GM23338 (cell line): ENCODE data around the gene PPP4R3A. TPM values are rescaled to one million over a fixed set of nuclear protein-coding genes. Genes with fewer than 3 reads are reported as not detected.
"Not testable (repeated sequence)": the region's sequence is repeated elsewhere in the genome, so short reads cannot be mapped to it uniquely, and the experiment has no call there.

Source experiments
- ATAC-seq: fragments of 200-7000 bp; cut with Tn5 transposase; 3 replicates; pipeline ENCODE4 v1.9.1; 2020
- DNase-seq: peaks from one replicate; pipeline ENCODE4 v3.0.0-alpha.2; 2015; ENCODE audit warnings: low spot score
- H2AFZ ChIP-seq: fragments of 200-600 bp; sonication (generic); 2 replicates; pipeline ENCODE4 v1.8.0; 2016; ENCODE audit warnings: antibody characterized with exemption, mild to moderate bottlenecking, moderate library complexity
- H3F3A ChIP-seq: fragments of 200-600 bp; sonication (generic); replicated peaks from 2 replicates; pipeline ENCODE4 v1.8.0; 2017; ENCODE audit warnings: antibody characterized with exemption, mixed run types, low read depth
- H3K27ac ChIP-seq: fragments of 200-600 bp; sonication (generic); 2 replicates; pipeline ENCODE4 v1.6.1; 2016; ENCODE audit warnings: low read depth
- H3K27me3 ChIP-seq: fragments of 200-600 bp; sonication (generic); 2 replicates; pipeline ENCODE4 v1.8.0; 2016; ENCODE audit warnings: mild to moderate bottlenecking, mixed run types, moderate library complexity; ENCODE audit not compliant: insufficient read depth
- H3K36me3 ChIP-seq: fragments of 200-600 bp; sonication (generic); 2 replicates; pipeline ENCODE4 v1.8.0; 2016; ENCODE audit warnings: mild to moderate bottlenecking; ENCODE audit not compliant: insufficient read depth
- H3K4me1 ChIP-seq: fragments of 200-600 bp; sonication (generic); 2 replicates; pipeline ENCODE4 v1.8.0; 2016; ENCODE audit warnings: mild to moderate bottlenecking, moderate library complexity; ENCODE audit not compliant: insufficient read depth
- H3K4me2 ChIP-seq: fragments of 200-600 bp; sonication (generic); 2 replicates; pipeline ENCODE4 v1.7.1; 2017; ENCODE audit warnings: mixed run types
- H3K4me3 ChIP-seq: fragments of 200-600 bp; sonication (generic); 2 replicates; pipeline ENCODE4 v1.6.1; 2016; ENCODE audit warnings: mixed run types
- H3K79me2 ChIP-seq: fragments of 200-600 bp; sonication (generic); replicated peaks from 2 replicates; pipeline ENCODE4 v1.8.0; 2017; ENCODE audit warnings: mild to moderate bottlenecking; ENCODE audit not compliant: insufficient read depth
- H3K9me2 ChIP-seq: fragments of 200-600 bp; sonication (generic); 2 replicates; pipeline ENCODE4 v1.8.0; 2017; ENCODE audit not compliant: insufficient read depth
- H4K20me1 ChIP-seq: fragments of 200-600 bp; sonication (generic); replicated peaks from 2 replicates; pipeline ENCODE4 v1.8.0; 2017; ENCODE audit warnings: mild to moderate bottlenecking; ENCODE audit not compliant: insufficient read depth
- H3K27ac Mint-ChIP-seq: 2 replicates; pipeline ENCODE4 v1.8.0; 2020; ENCODE audit warnings: inconsistent platforms, mild to moderate bottlenecking, moderate library complexity, mixed read lengths
- H3K27me3 Mint-ChIP-seq: 3 replicates; pipeline ENCODE4 v1.8.0; 2022; ENCODE audit warnings: low read depth, mild to moderate bottlenecking, moderate library complexity, mixed read lengths, inconsistent platforms; ENCODE audit not compliant: insufficient read depth, poor library complexity
- H3K36me3 Mint-ChIP-seq: 3 replicates; pipeline ENCODE4 v1.8.0; 2021; ENCODE audit warnings: low read depth, mild to moderate bottlenecking, inconsistent platforms, moderate library complexity, mixed read lengths
- H3K4me1 Mint-ChIP-seq: 3 replicates; pipeline ENCODE4 v1.8.0; 2020; ENCODE audit warnings: mild to moderate bottlenecking, inconsistent platforms, mixed read lengths
- H3K4me3 Mint-ChIP-seq: 3 replicates; pipeline ENCODE4 v1.8.0; 2021; ENCODE audit warnings: moderate library complexity, mild to moderate bottlenecking, inconsistent platforms, mixed read lengths
- H3K9me3 Mint-ChIP-seq: 3 replicates; pipeline ENCODE4 v1.8.0; 2020; ENCODE audit warnings: moderate library complexity, mild to moderate bottlenecking, inconsistent platforms, mixed read lengths
- CTCF ChIP-seq, 2 experiments: fragments of 200-600 bp in 1 of 2; sonication (generic) in 1 of 2; conservative IDR thresholded peaks; 2 replicates each; pipeline versions ENCODE4 v1.5.1 to v1.6.1; 2016 to 2017; ENCODE audit warnings: antibody characterized with exemption in 2 of 2, low read depth in 2 of 2, mild to moderate bottlenecking in 2 of 2, moderate library complexity in 1 of 2
- ETS1 ChIP-seq: IDR thresholded peaks from 2 replicates; pipeline ENCODE4 v1.6.1; 2016; ENCODE audit warnings: antibody characterized with exemption
- JUNB ChIP-seq: IDR thresholded peaks from one replicate; pipeline ENCODE4 v1.6.1; 2016; ENCODE audit warnings: antibody characterized with exemption; ENCODE audit not compliant: unreplicated experiment
- REST ChIP-seq: IDR thresholded peaks from one replicate; pipeline ENCODE4 v1.6.1; 2018; ENCODE audit warnings: antibody characterized with exemption; ENCODE audit not compliant: unreplicated experiment
- STAT1 ChIP-seq: IDR thresholded peaks from one replicate; pipeline ENCODE4 v1.6.1; 2016; ENCODE audit warnings: antibody characterized with exemption; ENCODE audit not compliant: unreplicated experiment
- ZNF114 ChIP-seq: fragments of 250-450 bp; sonication (Bioruptor Pico); IDR thresholded peaks from 2 replicates; pipeline ENCODE4 v1.5.0; 2020; ENCODE audit warnings: mild to moderate bottlenecking, moderate library complexity
- ZNF331 ChIP-seq: fragments of 250-450 bp; sonication (Bioruptor Pico); IDR thresholded peaks from 2 replicates; pipeline ENCODE4 v1.5.0; 2020; ENCODE audit warnings: low read depth, mild to moderate bottlenecking, moderate library complexity
- polyA plus RNA-seq: library from polyadenylated mRNA; unstranded; fragments of >200 nt; fragmentation: Nextera tagmentation; extraction: Ambion mirVana; gene quantifications from 2 replicates; pipeline ENCODE4 v1.2.1, GENCODE V29; 2016
- total RNA-seq: library from RNA; depleted of rRNA; stranded (reverse); fragments of >200 nt; shearing (Covaris generic); gene quantifications from 2 replicates; pipeline ENCODE4 v1.2.3, GENCODE V29; 2014

Gene PPP4R3A
- total and polyA plus RNA-seq, 2 experiments from 2014 or later = 50.3 to 128 TPM

DNA sequence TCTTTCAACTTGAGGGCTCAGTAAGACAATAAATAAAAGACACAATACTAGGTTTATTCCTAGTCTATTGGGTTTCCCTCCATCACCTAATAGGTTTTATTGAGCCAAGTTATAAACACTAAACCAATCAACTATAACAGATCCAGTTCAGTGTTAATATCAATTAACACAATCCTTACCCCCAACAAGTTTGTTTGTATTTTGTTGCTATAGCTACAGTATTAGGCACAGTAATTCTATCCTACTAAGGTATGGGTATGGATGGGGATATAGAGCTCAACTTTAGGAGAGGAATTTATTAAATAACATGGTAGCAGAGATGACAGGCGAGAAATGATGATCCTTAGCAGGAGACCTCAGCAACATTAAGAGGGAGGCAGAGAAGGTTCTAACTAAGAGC is 13.3 kb downstream of the PPP4R3A start:
- no peaks in the 10 kb centered on the region for H3F3A ChIP-seq
- peaks cover 94% of the 10 kb centered on the region for H4K20me1 ChIP-seq
- H3K36me3 ChIP-seq = no peaks in the 10 kb centered on the region
- H2AFZ ChIP-seq = no peak overlapping the region
- no peak overlapping the region for H3K4me2 ChIP-seq
- no peaks in the 10 kb centered on the region for H3K9me2 ChIP-seq
- no peak overlapping the region; the same call in 1 of the 2 replicates for H3K27ac Mint-ChIP-seq
- no peaks in the 10 kb centered on the region for H3K27me3 ChIP-seq
- ATAC-seq (no peak), DNase-seq (peak; percentile 5)
- peaks cover 26% of the 10 kb centered on the region for H3K36me3 Mint-ChIP-seq
- no peaks in the 10 kb centered on the region for H3K27me3 Mint-ChIP-seq
- TF ChIP-seq ZNF114 = no peak
- TF ChIP-seq CTCF (conservative IDR thresholded peaks at IDR 0.05; ENCODE audit: low read depth in 2 of 2) = no peak
- TF ChIP-seq STAT1 = no peak
- TF ChIP-seq ETS1 = no peak
- no peak for TF ChIP-seq REST
- no peak for TF ChIP-seq JUNB
- TF ChIP-seq ZNF331 = no peak
- H3K4me1 ChIP-seq = peaks cover 11% of the 10 kb centered on the region; the same call in 1 of the 2 replicates
- H3K27ac ChIP-seq = peak overlapping the region; percentile 22; the same call in 1 of the 2 replicates
- no peaks in the 10 kb centered on the region for H3K9me3 Mint-ChIP-seq
- H3K4me3 Mint-ChIP-seq = no peak overlapping the region
- no peak overlapping the region for H3K4me3 ChIP-seq
- peaks cover 26% of the 10 kb centered on the region for H3K4me1 Mint-ChIP-seq
- H3K79me2 ChIP-seq = peaks cover 100% of the 10 kb centered on the region

DNA sequence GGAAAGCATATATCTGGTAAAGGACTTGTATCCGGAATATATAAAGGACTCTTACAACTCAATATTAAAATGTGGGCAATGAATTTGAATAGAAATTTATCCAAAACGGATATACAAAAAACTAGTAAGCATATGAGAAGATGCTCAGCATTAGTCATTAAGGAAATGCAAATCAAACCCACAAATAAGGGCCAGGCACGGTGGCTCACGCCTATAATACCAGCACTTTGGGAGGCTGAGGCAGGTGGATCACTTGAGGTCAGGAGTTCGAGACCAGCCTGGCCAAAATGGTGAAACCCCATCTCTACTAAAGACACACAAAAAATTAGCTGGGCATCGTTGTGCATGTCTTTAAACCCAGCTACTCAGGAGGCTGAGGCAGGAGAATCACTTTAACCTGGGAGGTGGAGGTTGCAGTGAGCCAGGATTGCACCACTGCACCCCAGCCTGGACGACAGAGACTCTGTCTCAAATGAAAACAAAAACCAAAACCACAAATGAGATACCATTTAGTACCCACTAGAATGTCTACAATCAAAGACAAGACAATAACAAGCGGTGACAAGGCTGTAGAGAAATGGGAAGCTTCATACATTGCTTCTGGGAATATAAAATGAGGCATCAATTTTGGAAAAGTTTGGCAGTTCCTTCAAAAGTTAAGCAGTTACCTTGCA is 15.6 kb downstream of the PPP4R3A start:
- H3K4me3 Mint-ChIP-seq, H3K9me2 ChIP-seq, H3F3A ChIP-seq, H3K27me3 Mint-ChIP-seq, H2AFZ ChIP-seq, ATAC-seq, DNase-seq, H3K27me3 ChIP-seq, H3K9me3 Mint-ChIP-seq, H3K4me2 ChIP-seq, H3K27ac Mint-ChIP-seq, H3K27ac ChIP-seq, H3K36me3 ChIP-seq, H3K4me3 ChIP-seq: not testable (repeated sequence)
- H4K20me1 ChIP-seq = peaks cover 84% of the 10 kb centered on the region
- H3K4me1 ChIP-seq = peaks cover 11% of the 10 kb centered on the region; the same call in 1 of the 2 replicates
- Mint-ChIP-seq H3K4me1 (peaks cover 25% of the 10 kb centered on the region), H3K36me3 (peaks cover 14% of the 10 kb centered on the region)
- peaks cover 100% of the 10 kb centered on the region for H3K79me2 ChIP-seq
